Inflammatory macrophage (primary cell): ENCODE data around the gene FLG2.
"Not testable (repeated sequence)": the region's sequence is repeated elsewhere in the genome, so short reads cannot be mapped to it uniquely, and the experiment has no call there.

Source experiments
- DNase-seq, 2 donors: peaks; one replicate each; pipeline ENCODE4 v3.0.0-alpha.2; 2020 to 2022

Gene FLG2

GRCh38 chr1:152312169-152312568 lies 47.6 kb downstream of the FLG2 start:
- DNase-seq = not testable (repeated sequence)

- DNase-seq = no peak
Measured at GRCh38 chr1:152309955-152310354, 49.9 kb downstream of the FLG2 start.

GRCh38 chr1:152309320-152309901 lies 50.4 kb downstream of the FLG2 start:
- not testable (repeated sequence) for DNase-seq

- not testable (repeated sequence) for DNase-seq
Measured at GRCh38 chr1:152308758-152309157, 51.0 kb downstream of the FLG2 start.

GRCh38 chr1:152307970-152308369 lies 51.8 kb downstream of the FLG2 start:
- not testable (repeated sequence) for DNase-seq

DNA sequence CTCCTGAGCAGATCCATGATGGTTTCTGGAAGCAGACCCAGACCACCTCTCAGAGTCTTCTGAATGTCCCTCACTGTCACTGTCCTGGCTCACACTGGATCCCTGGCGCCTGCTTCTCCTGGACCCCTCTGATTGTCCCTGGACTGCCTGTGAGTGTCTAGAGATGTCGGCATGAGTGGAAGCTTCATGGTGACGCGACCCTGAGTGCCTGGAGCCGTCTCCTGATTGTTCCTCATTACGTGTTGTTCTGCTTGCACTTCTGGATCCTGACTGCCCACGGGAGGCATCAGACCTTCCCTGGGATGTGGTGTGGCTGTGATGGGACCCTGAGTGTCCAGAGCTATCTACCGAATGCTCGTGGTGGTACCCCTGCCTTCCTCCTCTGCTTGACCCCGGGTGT lies 53.7 kb downstream of the FLG2 start:
- not testable (repeated sequence) for DNase-seq

- DNase-seq = not testable (repeated sequence)
Measured at GRCh38 chr1:152304773-152305172, 55.0 kb downstream of the FLG2 start.

- DNase-seq = not testable (repeated sequence)
Measured at GRCh38 chr1:152303139-152303872, 56.5 kb downstream of the FLG2 start.
